ENCODE measurements around the gene EMP2.
"Not testable (repeated sequence)": the region's sequence is repeated elsewhere in the genome, so short reads cannot be mapped to it uniquely, and the experiment has no call there.

EMP2 gene

GRCh38 chr16:10519929-10520868 lies 60.2 kb downstream of the EMP2 start:
- no peak for DNase-seq

GRCh38 chr16:10519297-10519696 lies 61.1 kb downstream of the EMP2 start:
- no peak for DNase-seq

- no peak for DNase-seq
These were observed 61.8 kb downstream of the EMP2 start for GRCh38 chr16:10518479-10519041.

GRCh38 chr16:10517868-10518267 lies 62.5 kb downstream of the EMP2 start:
- no peak for DNase-seq

GRCh38 chr16:10514369-10515055 lies 65.9 kb downstream of the EMP2 start:
- DNase-seq, result peak; percentile 8

GRCh38 chr16:10511829-10512228 lies 68.6 kb downstream of the EMP2 start:
- DNase-seq, result no peak

GRCh38 chr16:10510279-10510678 lies 70.1 kb downstream of the EMP2 start:
- DNase-seq, result no peak

GRCh38 chr16:10509534-10510025 lies 70.8 kb downstream of the EMP2 start:
- peak; percentile 62 for DNase-seq

GRCh38 chr16:10505286-10505685 lies 75.1 kb downstream of the EMP2 start:
- not testable (repeated sequence) for DNase-seq

GRCh38 chr16:10504404-10504885 lies 76.0 kb downstream of the EMP2 start:
- no peak for DNase-seq

GRCh38 chr16:10502776-10503175 lies 77.6 kb downstream of the EMP2 start:
- no peak for DNase-seq

GRCh38 chr16:10501016-10501607 lies 79.3 kb downstream of the EMP2 start:
- DNase-seq, result no peak

GRCh38 chr16:10500582-10500981 lies 79.8 kb downstream of the EMP2 start:
- DNase-seq, result no peak

- no peak for DNase-seq
These were observed 83.0 kb downstream of the EMP2 start for GRCh38 chr16:10497132-10498101.

GRCh38 chr16:10495031-10495345 lies 85.4 kb downstream of the EMP2 start:
- no peak for DNase-seq

GRCh38 chr16:10494343-10495030 lies 85.9 kb downstream of the EMP2 start:
- DNase-seq, result no peak

GRCh38 chr16:10493276-10493675 lies 87.1 kb downstream of the EMP2 start:
- DNase-seq, result no peak

GRCh38 chr16:10490141-10490540 lies 90.3 kb downstream of the EMP2 start:
- DNase-seq, result no peak

- DNase-seq, result no peak
These were observed 94.6 kb downstream of the EMP2 start for GRCh38 chr16:10485698-10486382.

GRCh38 chr16:10485159-10485558 lies 95.2 kb downstream of the EMP2 start:
- DNase-seq, result no peak

- DNase-seq, result no peak
These were observed 100.2 kb downstream of the EMP2 start for GRCh38 chr16:10480151-10480550.
